Astrocyte (in vitro differentiated cells and primary cell): ENCODE data around the gene CEP41. TPM values are rescaled to one million over a fixed set of nuclear protein-coding genes. Genes with fewer than 3 reads are reported as not detected.
A peak's percentile ranks its signal among the peaks of the same experiment; 100 is the strongest.

ENCODE experiments used
- DNase-seq: peaks from one replicate; pipeline ENCODE4 v3.0.0-alpha.2; 2010; ENCODE audit warnings: low read depth
- FAIRE-seq: peaks from 2 replicates; lab custom pipeline; 2011; peaks lifted over from hg19 to GRCh38; lab: Jason Lieb, UNC
- H2AFZ ChIP-seq: 2 replicates; pipeline ENCODE4 v1.6.0; 2012; ENCODE audit warnings: low read depth, low read length, inconsistent platforms
- H3K27ac ChIP-seq: 2 replicates; pipeline ENCODE4 v1.5.1; 2011; ENCODE audit warnings: low read depth, low read length, inconsistent platforms
- H3K27me3 ChIP-seq: 2 replicates; pipeline ENCODE4 v1.6.0; 2011; ENCODE audit warnings: low read length, inconsistent platforms; ENCODE audit not compliant: insufficient read depth
- H3K36me3 ChIP-seq: 2 replicates; pipeline ENCODE4 v1.5.1; 2011; ENCODE audit warnings: low read length, inconsistent platforms; ENCODE audit not compliant: insufficient read depth
- H3K4me1 ChIP-seq: 2 replicates; pipeline ENCODE4 v1.5.1; 2011; ENCODE audit warnings: low read length, inconsistent platforms; ENCODE audit not compliant: insufficient read depth
- H3K4me2 ChIP-seq: 2 replicates; pipeline ENCODE4 v1.6.0; 2012; ENCODE audit warnings: low read length, inconsistent platforms
- H3K4me3 ChIP-seq: 2 replicates; pipeline ENCODE4 v1.5.1; 2011; ENCODE audit warnings: low read depth, mild to moderate bottlenecking, low read length, inconsistent platforms; ENCODE audit not compliant: insufficient read depth
- H3K79me2 ChIP-seq: 2 replicates; pipeline ENCODE4 v1.6.0; 2012; ENCODE audit warnings: mild to moderate bottlenecking, low read length, inconsistent platforms; ENCODE audit not compliant: insufficient read depth
- H3K9ac ChIP-seq: 2 replicates; pipeline ENCODE4 v1.6.0; 2012; ENCODE audit warnings: mild to moderate bottlenecking, low read length, inconsistent platforms
- H3K9me3 ChIP-seq: 2 replicates; pipeline ENCODE4 v1.5.1; 2012; ENCODE audit warnings: low read depth, mild to moderate bottlenecking, low read length, inconsistent platforms; ENCODE audit not compliant: insufficient read depth
- H4K20me1 ChIP-seq: 2 replicates; pipeline ENCODE4 v1.6.0; 2012; ENCODE audit warnings: low read length, inconsistent platforms; ENCODE audit not compliant: insufficient read depth
- H3K27ac Mint-ChIP-seq: one replicate; pipeline ENCODE4 v1.8.0; 2021; ENCODE audit warnings: mild to moderate bottlenecking, mixed read lengths; ENCODE audit not compliant: unreplicated experiment
- H3K27me3 Mint-ChIP-seq: one replicate; pipeline ENCODE4 v1.8.0; 2021; ENCODE audit warnings: low read depth, mixed read lengths; ENCODE audit not compliant: unreplicated experiment
- H3K36me3 Mint-ChIP-seq: one replicate; pipeline ENCODE4 v1.8.0; 2021; ENCODE audit warnings: low read depth, mixed read lengths; ENCODE audit not compliant: unreplicated experiment
- H3K4me1 Mint-ChIP-seq: one replicate; pipeline ENCODE4 v1.8.0; 2021; ENCODE audit warnings: low read depth, mixed read lengths; ENCODE audit not compliant: unreplicated experiment
- H3K4me3 Mint-ChIP-seq: one replicate; pipeline ENCODE4 v1.8.0; 2021; ENCODE audit warnings: mild to moderate bottlenecking, moderate library complexity, mixed read lengths; ENCODE audit not compliant: unreplicated experiment
- H3K9me3 Mint-ChIP-seq: one replicate; pipeline ENCODE4 v1.8.0; 2021; ENCODE audit warnings: mild to moderate bottlenecking, mixed read lengths; ENCODE audit not compliant: unreplicated experiment
- EZH2 ChIP-seq: IDR thresholded peaks from 2 replicates; pipeline ENCODE4 v1.6.1; 2012; ENCODE audit warnings: mild to moderate bottlenecking, low read length, inconsistent platforms; ENCODE audit not compliant: insufficient read depth
- total RNA-seq: library from RNA; stranded (reverse); gene quantifications from 2 replicates; pipeline ENCODE4 v1.2.1, GENCODE V29; 2021
- TF ChIP-seq, protein P1 (sequence below): IDR thresholded peaks from 2 replicates; pipeline ENCODE4 v1.5.1; 2011; ENCODE audit warnings: low read depth, mild to moderate bottlenecking, inconsistent platforms, low read length, moderate library complexity; ENCODE audit not compliant: insufficient read depth

Gene CEP41
- total RNA-seq, 1 donor from 2014 or later, result 16.4 TPM

DNA sequence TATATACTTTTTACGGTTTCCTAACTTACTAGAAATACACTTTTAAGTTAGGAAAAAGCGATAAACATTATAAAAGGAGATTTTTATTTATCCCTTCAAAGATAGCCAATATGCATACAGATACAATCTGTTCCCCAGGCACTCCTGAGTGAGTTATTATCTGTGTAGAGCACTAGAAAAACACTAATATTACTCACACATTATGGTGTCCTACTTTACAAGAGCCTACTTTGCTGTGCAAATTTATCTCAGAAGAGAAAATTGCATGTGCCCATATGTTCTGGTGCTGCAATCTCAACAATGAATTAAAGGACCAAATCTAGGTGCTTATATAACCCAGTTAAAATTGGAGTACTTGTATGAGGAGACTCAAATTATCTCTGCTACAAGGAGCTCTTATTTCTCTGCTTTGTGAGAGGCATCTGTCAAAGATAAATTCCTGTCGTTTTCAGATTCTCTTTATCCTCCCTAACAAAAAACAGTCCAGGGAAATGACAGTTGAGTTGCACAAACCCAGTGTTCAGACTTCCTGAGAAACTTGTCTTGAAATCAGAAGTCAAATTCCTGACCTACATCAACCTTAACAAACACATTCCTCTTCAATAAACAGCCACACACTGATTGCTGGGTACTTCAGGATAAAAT lies 31.6 kb downstream of the CEP41 start:
- Histone ChIP-seq H3K79me2 (no peaks in the 10 kb centered on the region), H3K4me3 (no peak overlapping the region), H3K27me3 (no peaks in the 10 kb centered on the region), H3K4me1 (no peaks in the 10 kb centered on the region), H3K4me2 (peak overlapping the region; percentile 12), H2AFZ (no peak overlapping the region), H3K9ac (no peak overlapping the region), H3K36me3 (no peaks in the 10 kb centered on the region), H3K9me3 (no peaks in the 10 kb centered on the region), H4K20me1 (no peaks in the 10 kb centered on the region), H3K27ac (no peak overlapping the region)
- TF ChIP-seq EZH2, result no peak
- TF ChIP-seq, protein P1, sequence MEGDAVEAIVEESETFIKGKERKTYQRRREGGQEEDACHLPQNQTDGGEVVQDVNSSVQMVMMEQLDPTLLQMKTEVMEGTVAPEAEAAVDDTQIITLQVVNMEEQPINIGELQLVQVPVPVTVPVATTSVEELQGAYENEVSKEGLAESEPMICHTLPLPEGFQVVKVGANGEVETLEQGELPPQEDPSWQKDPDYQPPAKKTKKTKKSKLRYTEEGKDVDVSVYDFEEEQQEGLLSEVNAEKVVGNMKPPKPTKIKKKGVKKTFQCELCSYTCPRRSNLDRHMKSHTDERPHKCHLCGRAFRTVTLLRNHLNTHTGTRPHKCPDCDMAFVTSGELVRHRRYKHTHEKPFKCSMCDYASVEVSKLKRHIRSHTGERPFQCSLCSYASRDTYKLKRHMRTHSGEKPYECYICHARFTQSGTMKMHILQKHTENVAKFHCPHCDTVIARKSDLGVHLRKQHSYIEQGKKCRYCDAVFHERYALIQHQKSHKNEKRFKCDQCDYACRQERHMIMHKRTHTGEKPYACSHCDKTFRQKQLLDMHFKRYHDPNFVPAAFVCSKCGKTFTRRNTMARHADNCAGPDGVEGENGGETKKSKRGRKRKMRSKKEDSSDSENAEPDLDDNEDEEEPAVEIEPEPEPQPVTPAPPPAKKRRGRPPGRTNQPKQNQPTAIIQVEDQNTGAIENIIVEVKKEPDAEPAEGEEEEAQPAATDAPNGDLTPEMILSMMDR, result no peak
- peaks cover 19% of the 10 kb centered on the region for H3K4me1 Mint-ChIP-seq
- no peaks in the 10 kb centered on the region for H3K9me3 Mint-ChIP-seq
- H3K4me3 Mint-ChIP-seq, result peak overlapping the region; percentile 27
- FAIRE-seq, result peak; percentile 88
- H3K27ac Mint-ChIP-seq, result peak overlapping the region; percentile 70
- DNase-seq, result peak; percentile 40
- no peaks in the 10 kb centered on the region for H3K27me3 Mint-ChIP-seq
- peaks cover 3% of the 10 kb centered on the region for H3K36me3 Mint-ChIP-seq

DNA sequence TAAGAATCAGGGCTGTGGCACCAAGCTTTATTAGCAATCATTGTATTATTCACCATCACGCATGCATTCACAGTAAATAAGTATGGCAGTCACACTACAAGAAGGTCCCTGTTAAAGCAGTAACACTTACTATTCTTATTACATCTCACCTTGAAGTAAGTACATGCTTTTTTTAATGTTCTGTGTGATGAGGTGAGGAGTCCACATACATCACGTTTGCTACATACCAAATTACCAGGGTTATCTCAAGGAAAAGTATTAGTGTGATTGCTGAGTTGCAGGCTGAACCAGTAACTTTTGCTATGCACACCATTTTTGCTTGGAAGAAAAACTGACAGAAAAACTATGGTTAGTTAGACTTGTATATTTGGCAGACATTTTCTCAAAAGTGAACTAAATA lies 35.8 kb downstream of the CEP41 start:
- no peak overlapping the region for H3K4me3 Mint-ChIP-seq
- H3K4me1 ChIP-seq, result no peaks in the 10 kb centered on the region
- H3K27me3 Mint-ChIP-seq, result no peaks in the 10 kb centered on the region
- no peaks in the 10 kb centered on the region for H4K20me1 ChIP-seq
- H3K79me2 ChIP-seq, result no peaks in the 10 kb centered on the region
- H3K27ac Mint-ChIP-seq, result no peak overlapping the region
- no peaks in the 10 kb centered on the region for H3K27me3 ChIP-seq
- no peak for DNase-seq
- no peak overlapping the region for H3K4me2 ChIP-seq
- peaks cover 12% of the 10 kb centered on the region for H3K4me1 Mint-ChIP-seq
- peaks cover 11% of the 10 kb centered on the region for H3K36me3 Mint-ChIP-seq
- H3K4me3 ChIP-seq, result no peak overlapping the region
- TF ChIP-seq, protein P1, result no peak
- TF ChIP-seq EZH2, result no peak
- H3K27ac ChIP-seq, result no peak overlapping the region
- H3K9ac ChIP-seq, result no peak overlapping the region
- no peak for FAIRE-seq
- H3K36me3 ChIP-seq, result no peaks in the 10 kb centered on the region
- no peaks in the 10 kb centered on the region for H3K9me3 ChIP-seq
- no peak overlapping the region for H2AFZ ChIP-seq
- no peaks in the 10 kb centered on the region for H3K9me3 Mint-ChIP-seq

DNA sequence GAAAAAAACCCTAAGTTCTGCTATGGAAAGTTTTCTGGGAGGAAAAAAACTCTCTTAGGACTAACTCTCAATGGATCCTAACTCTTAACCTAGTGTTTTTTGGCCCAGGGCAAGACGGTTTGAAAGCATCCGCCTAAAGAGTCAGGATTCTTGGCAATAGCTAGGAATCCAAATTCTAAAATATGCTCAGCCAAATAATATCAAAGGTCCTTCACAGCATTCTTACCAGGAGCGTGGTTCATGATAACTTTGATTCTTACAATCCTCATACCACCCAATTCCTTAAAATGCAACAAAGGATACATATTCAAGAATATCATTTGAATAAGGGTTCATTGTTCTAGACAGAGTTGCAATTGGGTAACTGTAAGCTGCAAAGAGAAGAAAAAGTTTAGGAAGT lies 39.2 kb downstream of the CEP41 start:
- Mint-ChIP-seq H3K9me3 (no peaks in the 10 kb centered on the region), H3K27ac (no peak overlapping the region), H3K36me3 (peaks cover 14% of the 10 kb centered on the region), H3K4me1 (no peaks in the 10 kb centered on the region), H3K4me3 (no peak overlapping the region), H3K27me3 (no peaks in the 10 kb centered on the region)
- no peaks in the 10 kb centered on the region for H3K36me3 ChIP-seq
- H2AFZ ChIP-seq, result no peak overlapping the region
- TF ChIP-seq, protein P1, result no peak
- no peak for TF ChIP-seq EZH2
- no peaks in the 10 kb centered on the region for H3K27me3 ChIP-seq
- no peak overlapping the region for H3K27ac ChIP-seq
- no peaks in the 10 kb centered on the region for H3K79me2 ChIP-seq
- no peaks in the 10 kb centered on the region for H3K9me3 ChIP-seq
- no peaks in the 10 kb centered on the region for H4K20me1 ChIP-seq
- H3K4me1 ChIP-seq, result no peaks in the 10 kb centered on the region
- DNase-seq (no peak), FAIRE-seq (no peak)
- no peak overlapping the region for H3K9ac ChIP-seq
- H3K4me3 ChIP-seq, result no peak overlapping the region
- no peak overlapping the region for H3K4me2 ChIP-seq
